Ishikawa (cell line): ENCODE results near the gene SFXN2.

Source experiments
- CEBPB ChIP-seq: IDR thresholded peaks from 2 replicates; pipeline ENCODE4 v1.6.1; 2012
- CREB1 ChIP-seq: IDR thresholded peaks from 2 replicates; pipeline ENCODE4 v1.6.1; 2012; ENCODE audit warnings: low read depth
- EGR1 ChIP-seq: IDR thresholded peaks from 2 replicates; pipeline ENCODE4 v1.6.1; 2012
- EP300 ChIP-seq: IDR thresholded peaks from 2 replicates; pipeline ENCODE4 v1.6.1; 2012; ENCODE audit warnings: borderline replicate concordance
- FOXM1 ChIP-seq: IDR thresholded peaks from 2 replicates; pipeline ENCODE4 v1.6.1; 2012; ENCODE audit warnings: low read depth, borderline replicate concordance
- RAD21 ChIP-seq: IDR thresholded peaks from 2 replicates; pipeline ENCODE4 v1.6.1; 2012; ENCODE audit warnings: low read depth
- REST ChIP-seq: IDR thresholded peaks from 2 replicates; pipeline ENCODE4 v1.6.1; 2012; ENCODE audit warnings: low read depth, mild to moderate bottlenecking
- TAF1 ChIP-seq: IDR thresholded peaks from 2 replicates; pipeline ENCODE4 v1.6.1; 2012; ENCODE audit warnings: low read depth, mild to moderate bottlenecking
- TCF12 ChIP-seq: IDR thresholded peaks from 2 replicates; pipeline ENCODE4 v1.6.1; 2012; ENCODE audit warnings: low read depth
- TEAD4 ChIP-seq: IDR thresholded peaks from 2 replicates; pipeline ENCODE4 v1.6.1; 2012
- USF1 ChIP-seq: IDR thresholded peaks from 2 replicates; pipeline ENCODE4 v1.6.1; 2012
- YY1 ChIP-seq: IDR thresholded peaks from 2 replicates; pipeline ENCODE4 v1.6.1; 2012; ENCODE audit warnings: low read depth
- TF ChIP-seq, protein P1 (sequence below): IDR thresholded peaks from 2 replicates; pipeline ENCODE4 v1.6.1; 2012

DNA sequence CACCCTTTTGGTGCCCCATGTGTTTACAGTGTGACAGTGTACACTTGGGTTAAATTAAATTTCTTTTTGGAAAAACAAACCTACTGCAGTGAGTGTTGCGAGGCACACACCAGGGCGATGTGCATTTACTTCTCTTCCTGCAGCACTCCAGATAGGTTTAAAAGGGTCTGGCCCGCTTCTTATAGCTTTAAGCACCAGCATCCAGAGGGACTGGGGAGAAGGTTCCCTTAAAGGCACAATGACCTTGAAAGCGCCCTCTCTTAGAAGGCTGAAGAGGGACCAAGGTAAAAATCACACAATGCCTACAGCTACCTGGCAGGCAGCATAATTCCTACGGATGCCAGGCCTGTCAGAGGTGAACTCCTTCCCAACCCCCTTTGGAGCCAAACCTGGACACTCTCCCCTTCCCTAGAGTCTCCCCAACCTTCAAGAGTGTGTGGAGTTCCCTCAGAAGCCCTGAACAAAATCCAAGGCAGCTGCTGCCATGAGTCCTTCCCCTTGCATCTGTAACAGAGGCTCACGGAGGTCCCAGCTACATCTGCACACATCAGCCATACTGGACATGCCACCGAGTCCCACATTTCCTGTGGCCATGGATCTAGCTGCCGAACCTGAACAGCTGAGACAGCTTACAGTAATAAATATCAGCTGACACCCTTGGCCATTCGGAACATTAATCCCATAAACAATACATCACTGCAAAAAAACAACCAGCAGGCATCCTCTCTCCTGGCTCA, 36.9 kb upstream of the SFXN2 start:
- no peak for TF ChIP-seq EP300
- TF ChIP-seq FOXM1 = no peak
- TF ChIP-seq RAD21 = no peak
- TF ChIP-seq TAF1 = no peak
- TF ChIP-seq YY1 = no peak
- no peak for TF ChIP-seq CEBPB
- no peak for TF ChIP-seq TCF12
- no peak for TF ChIP-seq TEAD4
- TF ChIP-seq USF1 = no peak
- no peak for TF ChIP-seq REST
- TF ChIP-seq, protein P1, sequence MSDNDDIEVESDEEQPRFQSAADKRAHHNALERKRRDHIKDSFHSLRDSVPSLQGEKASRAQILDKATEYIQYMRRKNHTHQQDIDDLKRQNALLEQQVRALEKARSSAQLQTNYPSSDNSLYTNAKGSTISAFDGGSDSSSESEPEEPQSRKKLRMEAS = no peak
- no peak for TF ChIP-seq EGR1
- TF ChIP-seq CREB1 = no peak
